H54 (cell line): Measurements from ENCODE around the gene COQ8B.

ENCODE experiments used
- DNase-seq: peaks from one replicate; pipeline ENCODE4 v3.0.0; 2011; ENCODE audit warnings: low spot score, mixed read lengths; ENCODE audit not compliant: insufficient read length
- FAIRE-seq: peaks from 3 replicates; lab custom pipeline; 2011; peaks lifted over from hg19 to GRCh38; lab: Jason Lieb, UNC
- POLR2A ChIP-seq: IDR thresholded peaks from 2 replicates; pipeline ENCODE4 v1.6.1; 2011; ENCODE audit warnings: low read depth, mild to moderate bottlenecking, low read length

COQ8B gene

DNA sequence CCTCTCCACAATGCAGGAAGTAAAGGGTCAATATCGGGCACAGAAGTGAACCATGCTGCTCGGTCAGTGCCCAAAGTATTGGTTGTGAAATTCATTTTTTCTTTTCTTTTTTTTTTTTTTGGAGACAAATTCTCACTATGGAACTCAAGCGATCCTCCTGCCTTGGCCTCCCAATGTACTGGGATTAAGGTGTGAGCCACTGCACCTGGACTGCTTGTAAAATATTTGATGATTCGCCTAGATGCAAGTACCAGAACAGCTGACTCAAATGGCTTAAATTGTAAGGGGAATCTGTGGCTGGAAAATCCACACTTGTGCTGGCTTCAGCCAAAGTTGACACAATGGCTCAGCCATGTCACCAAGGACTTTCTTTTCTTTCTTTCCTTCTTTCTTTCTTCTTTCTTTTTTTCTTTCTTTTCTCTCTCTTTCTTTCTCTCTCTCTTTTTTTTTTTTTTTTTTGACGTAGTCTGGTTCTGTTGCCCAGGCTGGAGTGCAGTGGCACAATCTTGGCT lies 69.9 kb downstream of the COQ8B start:
- FAIRE-seq (no peak), DNase-seq (no peak)
- no peak for TF ChIP-seq POLR2A

DNA sequence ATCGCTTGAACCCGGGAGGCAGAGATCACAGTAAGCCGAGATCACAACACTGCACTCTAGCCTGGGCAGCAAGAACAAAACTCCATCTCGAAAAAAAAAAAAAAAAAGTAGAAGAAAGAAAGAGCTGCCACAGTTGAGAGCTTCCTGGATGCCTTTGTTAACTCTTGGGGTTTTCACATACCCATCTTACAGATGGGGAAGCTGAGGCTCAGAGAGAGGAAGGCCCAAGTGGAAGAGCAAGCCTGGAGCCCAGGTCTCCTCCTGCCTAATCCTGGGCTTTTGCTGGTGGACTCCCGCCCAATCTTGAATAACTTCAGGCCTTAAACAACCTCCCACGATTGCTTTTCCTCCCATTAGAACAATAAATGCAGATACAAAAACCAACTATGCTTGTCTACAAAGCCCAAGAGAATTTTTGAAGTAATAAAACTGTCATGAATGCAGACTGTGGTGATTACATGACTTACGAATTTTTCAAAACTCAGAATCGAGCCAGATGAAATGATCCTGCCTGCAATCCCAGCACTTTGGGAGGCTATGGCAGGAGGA lies 73.9 kb downstream of the COQ8B start:
- DNase-seq: no peak
- FAIRE-seq: no peak
- no peak for TF ChIP-seq POLR2A

DNA sequence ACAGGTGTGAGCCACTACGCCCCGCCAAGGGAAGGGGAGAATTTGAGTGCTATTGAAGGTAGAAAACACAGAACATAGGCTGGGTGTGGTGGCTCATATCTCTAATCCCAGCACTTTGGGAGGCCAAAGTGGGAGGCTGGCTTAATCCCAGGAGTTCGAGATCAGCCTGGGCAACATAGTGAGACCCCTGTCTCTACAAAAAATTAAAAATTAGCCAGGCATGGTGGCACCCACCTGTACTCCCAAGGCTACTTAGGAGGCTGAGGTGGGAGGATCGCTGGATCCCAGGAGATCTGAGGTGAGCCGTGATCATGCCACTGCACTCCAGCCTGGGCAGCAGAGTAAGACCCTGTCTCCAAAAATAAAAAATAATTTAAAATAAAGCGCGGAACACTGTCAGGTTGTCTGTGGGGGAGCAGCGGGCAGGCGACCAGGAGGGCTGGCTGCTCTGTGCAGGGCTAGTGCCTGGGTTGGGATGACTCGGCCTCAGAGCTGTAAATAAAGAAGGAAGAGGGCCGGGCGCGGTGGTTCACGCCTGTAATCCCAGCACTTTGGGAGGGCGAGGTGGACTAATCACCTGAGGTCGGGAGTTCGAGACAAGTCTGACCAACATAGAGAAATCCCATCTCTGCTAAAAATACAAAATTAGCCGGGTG lies 74.5 kb downstream of the COQ8B start:
- no peak for DNase-seq
- TF ChIP-seq POLR2A: no peak
- no peak for FAIRE-seq
